ENCODE results near the gene GARIN5A.
A peak's percentile ranks its signal among the peaks of the same experiment; 100 is the strongest.
"Not testable (repeated sequence)": the region's sequence is repeated elsewhere in the genome, so short reads cannot be mapped to it uniquely, and the experiment has no call there.

The GARIN5A gene

DNA sequence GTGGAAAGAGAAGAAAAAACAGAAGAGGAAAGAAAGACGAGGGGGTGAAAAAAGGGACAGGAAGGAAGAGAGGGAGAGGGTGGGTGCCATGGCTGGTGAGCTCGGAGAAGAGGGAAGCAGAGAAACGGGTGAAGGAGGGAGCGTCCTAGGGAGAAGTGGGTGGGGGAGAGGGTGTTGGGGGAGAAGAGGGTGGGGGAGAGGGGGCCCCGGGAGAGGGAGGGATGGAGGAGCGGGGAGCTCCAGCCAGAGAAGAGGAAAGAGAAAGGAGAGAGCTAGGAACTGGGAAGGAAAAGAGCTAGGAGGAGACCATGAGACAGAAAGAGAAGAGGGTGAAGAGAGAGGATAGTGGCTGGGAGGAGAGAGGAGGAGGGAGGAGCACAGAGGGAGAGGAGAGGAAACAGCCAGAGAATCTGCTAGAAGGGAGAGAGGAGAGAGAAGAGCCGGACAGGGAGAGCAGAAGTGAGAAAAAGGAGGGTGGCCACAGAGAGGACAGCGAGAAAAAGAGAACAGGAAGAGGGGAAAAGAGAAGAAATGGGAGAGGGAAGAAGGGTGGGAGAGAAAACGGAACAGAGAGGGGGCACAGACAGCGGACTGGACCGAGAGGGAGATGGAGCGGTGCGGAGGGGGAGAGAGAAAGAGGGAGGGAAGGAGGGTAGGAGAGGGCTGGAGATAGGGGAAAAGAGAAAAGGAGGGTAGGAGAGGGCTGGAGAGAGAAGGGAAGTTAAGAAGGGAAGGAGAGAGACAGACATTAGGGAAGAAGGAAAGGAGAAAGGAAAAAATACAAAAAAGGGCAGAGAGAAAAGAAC is 11.9 kb upstream of the GARIN5A start:
- DNase-seq (ENCODE audit: low spot score), result no peak

DNA sequence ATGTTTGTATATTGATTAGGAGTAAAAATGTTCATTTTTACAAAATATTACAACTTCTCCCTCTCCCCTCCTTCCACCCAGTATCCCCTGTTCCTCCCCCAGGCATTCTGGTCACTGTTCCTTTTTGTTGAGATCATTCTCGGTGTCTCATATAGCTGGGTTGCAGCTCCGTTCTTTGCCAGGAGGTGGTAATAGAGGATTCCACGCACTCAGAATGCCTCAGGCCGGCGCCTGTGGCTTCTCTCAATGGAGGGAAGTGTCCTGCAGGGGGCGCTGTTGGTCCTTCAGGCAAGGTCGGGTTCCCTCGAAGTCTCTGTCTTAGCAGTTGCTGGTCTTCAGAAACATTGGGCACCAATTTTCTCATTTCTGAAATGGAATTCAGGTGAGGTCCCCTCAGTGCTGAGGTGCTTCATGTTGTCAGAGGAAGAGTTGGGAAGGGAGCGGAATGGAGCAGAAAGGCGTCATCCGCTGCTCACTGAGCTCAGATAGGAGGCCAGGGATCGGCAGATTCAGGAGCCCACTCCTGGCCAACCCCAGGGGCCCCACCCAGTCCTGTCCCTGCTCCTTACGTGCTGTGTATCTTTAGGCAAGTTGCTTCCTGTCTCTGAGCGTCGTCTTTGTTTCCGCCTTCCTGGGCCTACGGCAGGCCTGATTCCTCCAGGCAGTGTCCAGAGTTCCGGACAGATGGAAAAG is 10.3 kb upstream of the GARIN5A start:
- DNase-seq (ENCODE audit: low spot score), result peak; percentile 17

DNA sequence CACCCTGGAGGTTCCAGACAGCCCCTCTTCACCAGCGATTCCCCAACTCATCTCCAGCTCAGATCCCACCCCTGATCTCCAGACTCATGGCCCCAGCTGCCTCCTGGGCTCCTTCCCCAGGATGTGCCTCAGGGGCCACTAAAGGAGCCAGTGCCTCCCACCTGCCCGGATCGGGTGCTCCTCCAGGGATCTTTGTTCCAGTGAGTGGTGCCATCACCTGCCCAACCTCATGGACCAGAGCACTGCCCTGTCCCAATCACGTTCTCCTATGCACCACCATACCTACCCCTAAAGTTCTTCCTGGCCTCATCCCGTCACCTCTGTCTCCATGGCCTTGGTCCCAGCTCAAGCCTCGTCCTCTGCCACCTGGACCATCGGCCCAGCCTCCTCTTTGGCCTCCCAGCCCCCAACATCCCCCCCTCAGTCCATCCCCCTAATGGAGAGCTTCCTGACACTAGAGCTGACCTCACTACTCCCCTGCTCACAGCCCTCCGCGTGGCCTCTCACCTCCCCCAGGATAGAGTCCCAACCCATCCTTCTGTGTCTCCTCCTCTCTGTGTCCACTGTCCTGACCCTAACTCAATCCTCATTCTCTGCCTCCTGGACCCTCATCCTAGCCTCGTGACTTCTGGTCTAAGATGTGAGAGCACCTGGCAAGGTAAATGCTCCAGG is 8.8 kb upstream of the GARIN5A start:
- no peak for DNase-seq (ENCODE audit: low spot score)

DNA sequence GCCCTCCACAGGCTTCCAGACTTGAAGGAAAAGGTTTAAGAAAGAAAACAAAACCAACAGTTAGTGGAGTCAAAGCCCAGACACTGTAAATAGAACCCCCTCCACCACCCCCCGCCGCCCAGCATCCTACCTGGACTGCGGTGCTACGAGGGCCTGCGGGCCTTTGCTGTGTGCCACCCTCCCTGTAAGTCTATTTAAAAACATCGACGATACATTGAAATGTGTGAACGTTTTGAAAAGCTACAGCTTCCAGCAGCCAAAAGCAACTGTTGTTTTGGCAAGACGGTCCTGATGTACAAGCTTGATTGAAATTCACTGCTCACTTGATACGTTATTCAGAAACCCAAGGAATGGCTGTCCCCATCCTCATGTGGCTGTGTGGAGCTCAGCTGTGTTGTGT is 6.3 kb upstream of the GARIN5A start:
- no peak for DNase-seq (ENCODE audit: low spot score)

DNA sequence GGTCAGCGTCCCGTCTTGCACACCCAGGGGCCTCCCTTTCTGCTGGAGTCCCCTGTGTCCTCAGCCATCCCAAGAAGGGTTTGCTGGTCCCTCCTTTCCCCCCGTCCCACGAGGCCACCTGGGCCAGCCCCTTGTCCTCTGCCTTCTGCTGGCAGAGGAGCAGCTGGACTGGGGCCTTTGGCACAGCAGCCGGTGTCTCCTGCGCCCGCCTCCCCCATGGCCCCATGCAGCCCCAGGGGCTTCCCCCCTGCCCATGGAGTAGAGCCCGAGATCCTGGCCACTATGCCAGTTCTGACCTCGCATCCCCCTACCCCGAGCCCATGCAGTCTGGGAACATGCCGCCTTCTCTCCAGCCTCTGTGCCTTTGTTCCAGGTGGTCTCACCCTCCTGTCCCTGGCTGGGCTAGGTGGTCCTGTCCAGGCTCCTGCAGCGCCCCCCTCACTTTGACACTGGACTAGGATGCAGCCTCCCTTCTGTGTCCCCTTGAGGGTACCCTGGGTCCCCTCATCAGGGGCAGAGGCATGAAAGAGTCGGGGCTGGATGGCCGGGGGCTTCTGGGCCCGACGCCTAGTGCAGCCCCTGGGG is 5.7 kb upstream of the GARIN5A start:
- DNase-seq (ENCODE audit: low spot score), result no peak

DNA sequence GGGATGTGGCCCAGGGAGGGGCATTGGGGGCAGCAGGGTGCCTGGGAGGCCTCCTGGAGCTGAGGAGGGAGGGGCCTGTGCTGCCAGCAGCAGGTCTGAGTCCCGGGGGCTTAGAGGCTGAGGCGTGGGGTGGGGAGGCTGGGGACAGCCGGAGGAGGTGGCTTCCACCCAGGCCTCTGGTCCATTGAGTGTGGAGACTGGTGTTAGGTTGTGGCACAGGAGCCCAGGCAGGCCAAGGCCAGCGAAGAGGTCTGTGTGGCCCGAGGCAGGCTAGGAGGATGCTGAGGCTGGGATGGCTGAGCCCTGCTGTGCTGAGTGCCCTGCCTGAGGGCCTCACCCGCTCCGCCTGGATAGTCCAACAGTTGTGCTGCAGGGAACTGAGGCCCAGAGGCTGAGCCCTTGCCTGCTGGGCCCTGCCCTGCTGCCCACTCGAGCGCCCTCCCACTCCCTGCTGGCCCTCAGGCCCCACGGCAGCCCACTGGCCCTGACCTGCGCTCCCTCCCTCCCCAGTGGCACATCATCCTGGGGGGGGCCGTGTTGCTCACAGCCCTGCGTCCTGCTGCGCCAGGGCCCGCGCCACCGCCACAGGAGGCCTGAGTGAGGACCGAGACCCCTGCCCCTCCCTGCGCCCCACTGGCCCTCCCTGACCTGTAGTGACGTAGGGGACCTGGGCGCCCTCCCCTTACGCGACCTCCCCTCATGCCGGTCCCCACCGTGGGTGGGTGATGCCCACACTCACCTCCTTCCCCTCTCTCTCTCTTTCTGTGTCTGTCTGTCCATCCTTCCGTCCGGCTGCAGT is 4.9 kb upstream of the GARIN5A start:
- DNase-seq (ENCODE audit: low spot score), result no peak

DNA sequence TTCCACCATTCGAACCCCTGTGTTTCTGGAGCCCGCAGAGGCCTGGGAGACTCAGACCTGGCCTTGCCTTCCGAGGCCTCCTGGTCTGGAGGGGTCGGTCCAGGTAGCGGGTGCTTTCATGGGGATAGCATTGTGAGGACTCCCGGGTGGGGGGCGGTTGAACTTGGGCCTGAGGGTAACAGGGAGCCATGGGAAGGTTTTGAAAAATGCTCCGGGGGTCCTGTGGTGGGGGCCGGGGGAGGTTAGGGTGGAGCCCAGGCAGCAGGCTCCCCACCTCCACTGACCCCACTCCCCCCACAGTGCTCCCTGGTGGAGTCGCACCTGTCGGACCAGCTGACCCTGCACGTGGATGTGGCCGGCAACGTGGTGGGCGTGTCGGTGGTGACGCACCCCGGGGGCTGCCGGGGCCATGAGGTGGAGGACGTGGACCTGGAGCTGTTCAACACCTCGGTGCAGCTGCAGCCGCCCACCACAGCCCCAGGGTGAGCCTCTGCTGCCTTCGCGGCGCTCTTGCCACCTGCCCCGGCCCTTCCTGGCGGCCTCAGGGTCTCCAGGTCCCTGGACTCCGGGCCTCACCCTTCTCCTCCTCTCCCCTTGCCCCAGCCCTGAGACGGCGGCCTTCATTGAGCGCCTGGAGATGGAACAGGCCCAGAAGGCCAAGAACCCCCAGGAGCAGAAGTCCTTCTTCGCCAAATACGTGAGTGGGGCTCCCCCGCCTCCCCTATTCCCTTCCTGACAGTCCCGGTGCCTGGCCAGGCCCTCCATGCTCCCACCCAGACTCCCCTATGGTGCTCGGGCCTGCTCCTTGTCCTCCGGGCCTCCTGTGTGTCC is 3.8 kb upstream of the GARIN5A start:
- DNase-seq (ENCODE audit: low spot score), result no peak

DNA sequence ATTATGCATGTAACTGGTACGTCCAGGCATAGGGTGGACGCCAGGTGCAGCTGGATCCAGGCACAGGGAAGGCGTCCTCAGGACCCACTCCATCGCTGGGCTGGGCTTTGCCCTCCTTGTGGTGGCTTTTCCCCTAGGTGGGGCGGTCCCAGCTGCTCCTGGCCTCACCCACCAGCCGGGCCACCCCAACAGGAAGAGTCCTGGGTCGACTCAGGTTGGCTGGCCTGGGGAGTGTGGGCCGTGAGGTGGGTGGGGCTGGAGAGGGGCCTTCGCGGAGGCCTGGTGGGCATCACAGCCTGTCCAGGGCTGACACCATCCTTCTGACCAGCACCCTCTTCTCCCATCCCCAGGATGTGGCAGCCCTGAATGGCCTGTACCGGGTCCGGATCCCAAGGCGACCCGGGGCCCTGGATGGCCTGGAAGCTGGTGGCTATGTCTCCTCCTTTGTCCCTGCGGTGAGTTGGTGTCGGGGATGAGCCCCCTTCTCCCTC is 3.2 kb upstream of the GARIN5A start:
- DNase-seq (ENCODE audit: low spot score), result no peak

DNA sequence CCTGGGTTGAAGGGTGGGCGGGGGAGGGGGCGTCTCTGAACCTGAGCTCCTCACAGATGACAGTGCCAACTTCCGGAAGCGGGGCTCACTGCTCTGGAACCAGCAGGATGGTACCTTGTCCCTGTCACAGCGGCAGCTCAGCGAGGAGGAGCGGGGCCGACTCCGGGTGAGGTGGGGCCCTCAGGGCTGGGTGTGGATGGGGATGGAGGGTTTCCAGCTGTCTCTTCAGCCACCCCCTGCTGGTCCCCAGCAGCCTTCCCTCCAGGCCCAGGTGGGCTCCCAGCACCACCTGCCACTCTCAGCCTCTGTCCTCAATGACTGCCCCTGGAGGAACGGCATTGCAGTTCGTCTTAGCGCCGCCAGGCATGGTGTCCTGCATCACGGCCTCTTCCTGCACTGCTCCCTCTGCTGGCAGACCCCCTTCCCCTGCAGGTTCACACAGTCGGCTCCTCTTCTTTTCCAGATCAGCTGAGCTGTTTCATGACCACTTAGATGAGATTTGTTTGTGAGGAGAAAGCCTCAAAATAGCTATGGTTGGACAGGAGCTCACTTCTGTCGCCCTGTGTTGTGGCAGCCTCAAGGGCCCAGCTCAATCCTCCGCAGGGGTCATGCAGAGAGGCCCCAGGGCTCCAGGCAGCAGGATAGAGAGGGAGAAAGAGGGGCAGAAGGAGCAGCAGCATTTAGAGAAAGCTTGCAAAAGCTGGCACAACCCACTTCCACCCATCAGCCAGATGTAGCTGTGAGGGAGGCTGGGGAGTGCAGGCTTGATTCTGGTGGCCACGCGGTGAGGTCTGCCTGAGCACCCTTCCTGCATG is 2.5 kb upstream of the GARIN5A start:
- DNase-seq (ENCODE audit: low spot score), result no peak

DNA sequence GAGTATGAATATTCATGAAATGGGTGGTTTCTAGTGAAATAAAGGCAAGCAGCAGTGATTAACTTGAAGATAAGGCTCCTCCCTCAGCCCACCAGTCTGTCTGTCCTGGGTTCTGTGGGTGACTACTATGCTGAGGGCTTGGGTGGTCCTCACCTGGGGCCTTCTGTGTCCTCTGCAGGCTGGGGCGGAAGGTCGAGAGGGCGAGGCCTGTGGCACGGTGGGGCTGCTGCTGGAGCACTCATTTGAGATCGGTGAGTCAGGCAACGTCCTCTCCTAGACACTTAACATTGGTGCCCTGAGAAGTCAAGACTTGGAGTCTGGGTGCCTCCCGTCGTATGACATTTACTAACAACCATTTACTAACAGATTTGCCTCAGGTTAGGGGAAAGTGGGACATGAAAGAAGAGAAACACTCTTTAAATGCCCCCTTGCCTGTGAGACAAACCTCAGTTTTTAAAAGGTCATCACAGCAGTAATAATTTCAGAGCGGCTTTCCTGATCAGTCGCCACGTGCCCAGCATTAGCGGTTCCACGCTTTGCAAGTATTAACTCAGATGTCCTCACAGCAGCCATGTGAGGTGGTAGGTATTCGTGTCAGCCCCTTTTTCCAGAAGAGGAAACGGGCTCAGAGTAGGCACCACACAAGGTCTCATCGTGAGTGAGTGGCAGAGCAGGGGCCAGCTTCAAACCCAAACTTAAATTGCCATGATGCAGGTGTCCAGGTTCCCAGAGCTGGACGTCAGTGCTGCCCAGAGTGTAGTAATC is 1.3 kb upstream of the GARIN5A start:
- no peak for DNase-seq (ENCODE audit: low spot score)

DNA sequence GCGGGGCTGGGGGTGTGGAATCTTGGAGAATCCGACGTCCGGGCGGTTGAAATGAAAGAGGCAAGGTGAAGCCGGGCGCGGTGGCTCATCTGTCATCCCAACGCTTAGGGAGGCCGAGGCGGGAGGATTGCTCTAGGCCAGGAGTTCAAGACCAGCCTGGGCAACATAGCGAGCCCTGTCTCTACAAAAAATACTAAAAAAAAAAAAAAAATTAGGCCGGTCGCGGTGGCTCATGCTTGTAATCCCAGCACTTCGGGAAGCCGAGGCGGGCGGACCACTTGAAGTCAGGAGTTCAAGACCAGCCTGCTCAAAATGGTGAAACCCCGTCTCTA is 225 bp upstream of the GARIN5A start:
- no peak for DNase-seq (ENCODE audit: low spot score)

DNA sequence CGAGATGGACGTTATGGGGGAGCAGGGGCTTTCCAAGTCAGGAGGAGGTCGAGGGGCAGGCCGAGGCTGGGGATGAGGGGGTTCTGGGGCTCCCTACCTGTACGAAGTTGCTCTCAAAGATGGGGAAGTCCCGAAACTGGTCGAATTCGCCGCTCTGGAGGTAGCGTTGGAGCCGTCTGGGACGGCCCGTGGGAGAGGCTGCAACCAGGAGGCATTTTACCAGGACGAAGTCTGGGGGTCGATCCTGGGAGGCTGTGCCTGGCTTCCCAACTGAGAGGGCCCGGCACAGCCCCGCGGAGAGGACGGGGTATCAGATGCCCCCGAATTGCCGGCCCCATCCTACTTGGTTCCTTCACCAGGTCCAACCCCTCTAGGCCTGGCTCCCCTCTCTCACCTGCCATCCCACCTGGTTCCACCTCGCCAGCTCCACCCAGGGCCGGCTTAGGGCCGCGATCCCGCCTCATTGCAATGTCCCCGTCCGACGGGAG is 868 bp downstream of the GARIN5A start:
- no peak for DNase-seq (ENCODE audit: low spot score)

DNA sequence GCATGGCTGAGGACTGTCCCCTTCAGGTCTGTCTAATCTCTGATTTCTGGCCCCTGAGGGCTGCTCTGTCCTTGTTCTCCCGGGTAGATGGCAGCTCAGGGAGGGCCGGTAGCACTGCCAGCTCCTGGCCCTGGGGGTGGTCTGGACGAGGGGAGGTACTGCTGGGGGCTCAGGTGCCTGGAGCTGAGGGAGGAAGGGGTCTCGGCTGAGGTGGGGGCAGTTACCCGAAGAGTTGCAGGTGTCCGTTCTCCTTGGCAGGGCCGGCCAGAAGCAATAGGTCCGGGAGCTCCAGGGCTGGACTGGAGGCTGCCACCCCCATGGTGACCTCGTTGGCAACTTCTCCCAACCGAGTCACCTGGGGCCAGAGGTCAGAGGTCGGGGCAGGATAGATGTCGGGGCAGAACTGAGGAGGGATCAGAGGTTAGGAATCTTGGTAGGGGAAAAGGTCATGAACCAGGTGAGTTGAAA is 1.5 kb downstream of the GARIN5A start:
- no peak for DNase-seq (ENCODE audit: low spot score)

DNA sequence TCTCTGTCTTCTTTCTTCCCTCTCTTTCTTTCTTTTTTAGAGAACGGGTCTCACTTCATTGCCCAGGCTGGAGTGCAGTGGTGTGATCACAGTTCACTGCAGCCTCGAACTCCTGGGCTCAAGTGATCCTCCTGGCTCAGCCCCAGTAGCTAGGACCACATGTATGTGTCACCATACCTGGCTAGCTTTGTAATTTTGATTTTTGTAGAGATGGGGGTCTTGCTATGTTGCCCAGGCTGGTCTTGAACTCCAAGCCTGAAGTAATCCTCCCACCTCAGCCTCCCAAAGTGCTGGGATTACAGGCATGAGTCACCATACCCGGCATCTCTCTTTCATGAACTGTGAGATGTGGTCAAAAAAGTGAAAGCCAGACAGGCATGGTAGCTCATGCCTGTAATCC is 3.3 kb downstream of the GARIN5A start:
- DNase-seq (ENCODE audit: low spot score), result not testable (repeated sequence)

DNA sequence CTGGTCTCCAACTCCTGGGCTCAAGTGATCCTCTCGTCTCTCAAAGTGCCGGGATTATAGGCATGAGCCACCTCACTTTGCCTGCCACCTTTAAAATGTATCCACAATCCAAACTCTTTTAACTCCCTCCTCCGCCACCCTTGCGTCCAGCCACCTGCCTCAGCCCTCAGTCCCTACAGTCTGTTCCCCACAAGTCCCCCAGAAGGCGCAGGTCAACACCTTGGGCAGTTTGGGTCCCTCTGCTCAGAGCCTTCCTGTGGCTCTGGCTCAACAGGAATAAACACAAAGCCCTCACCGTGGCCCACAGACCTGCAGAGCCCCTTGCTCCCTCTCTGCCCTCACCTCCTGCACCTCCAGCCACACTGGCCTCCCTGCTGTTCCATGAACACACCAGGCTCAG is 7.8 kb downstream of the GARIN5A start:
- DNase-seq (ENCODE audit: low spot score), result no peak

DNA sequence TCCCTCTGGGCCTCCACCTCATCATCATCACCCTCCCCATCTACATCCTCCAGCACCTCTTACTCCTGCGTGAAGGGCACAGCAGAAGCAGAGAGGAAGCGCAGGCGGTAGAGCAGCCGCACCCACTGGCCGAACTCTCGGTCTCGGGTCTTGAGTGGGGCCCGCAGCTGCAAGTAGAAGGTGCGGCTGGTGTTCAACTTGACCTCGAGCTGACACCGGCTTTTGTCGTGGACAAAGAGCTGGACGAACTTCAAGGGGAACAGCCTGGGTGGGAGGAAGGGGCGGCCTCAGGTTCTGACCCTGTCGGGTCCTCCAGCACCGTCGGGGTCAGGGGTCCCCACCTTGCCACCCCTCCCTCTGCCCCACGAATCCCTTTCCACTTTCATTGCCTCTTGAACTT is 9.1 kb downstream of the GARIN5A start:
- DNase-seq (ENCODE audit: low spot score), result no peak

DNA sequence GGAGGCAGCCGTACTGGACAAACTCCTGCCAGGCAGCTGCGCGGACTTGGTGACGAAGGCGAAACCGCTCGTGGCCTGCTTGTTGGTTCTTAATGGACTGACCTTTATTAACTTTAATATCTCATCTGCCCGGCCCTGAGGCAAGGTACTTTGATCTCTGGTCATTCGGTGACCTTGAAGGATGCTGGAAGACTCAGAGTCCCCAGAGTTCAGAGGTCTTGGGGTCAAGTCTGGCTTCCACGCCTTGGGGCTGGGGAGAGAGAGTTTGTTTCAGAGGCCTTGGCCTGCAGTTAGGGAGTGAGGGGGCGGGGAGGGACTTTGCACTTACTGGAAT is 10.0 kb downstream of the GARIN5A start:
- DNase-seq (ENCODE audit: low spot score), result no peak

DNA sequence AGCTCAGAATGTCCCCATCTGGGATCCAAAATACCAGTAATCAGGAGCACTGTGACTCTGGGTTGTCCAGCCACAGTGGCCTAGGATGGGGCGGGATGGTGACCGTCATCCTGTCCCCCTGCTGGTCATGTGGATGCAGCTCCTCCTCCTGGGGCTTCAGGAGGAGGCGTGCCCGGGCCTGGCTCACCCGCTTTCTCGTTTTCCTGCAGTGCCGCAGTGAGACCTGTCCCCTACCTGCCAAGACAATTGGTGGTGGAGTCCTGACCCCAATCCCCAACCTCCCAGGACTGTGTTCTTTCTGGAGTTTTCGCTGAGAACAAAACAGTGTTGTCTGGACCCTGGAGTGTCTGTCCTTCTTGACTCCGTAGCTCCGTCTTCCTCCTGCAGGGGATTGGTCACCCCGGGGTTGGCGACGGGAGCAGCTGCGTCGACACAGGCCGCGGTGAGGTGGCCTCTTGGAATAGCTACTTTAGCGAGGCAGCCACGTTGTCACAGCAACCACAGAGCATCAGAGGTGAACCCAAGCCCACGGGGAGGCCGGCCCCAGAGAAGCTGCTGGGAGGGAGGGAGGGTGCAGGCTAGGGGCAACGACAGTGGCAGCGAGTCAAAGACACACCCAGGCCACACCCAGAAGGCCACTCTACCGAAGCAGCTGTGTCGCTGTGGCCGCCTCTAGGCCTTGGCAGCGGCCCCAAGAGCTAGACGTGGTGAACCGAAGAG is 10.5 kb downstream of the GARIN5A start:
- no peak for DNase-seq (ENCODE audit: low spot score)

DNA sequence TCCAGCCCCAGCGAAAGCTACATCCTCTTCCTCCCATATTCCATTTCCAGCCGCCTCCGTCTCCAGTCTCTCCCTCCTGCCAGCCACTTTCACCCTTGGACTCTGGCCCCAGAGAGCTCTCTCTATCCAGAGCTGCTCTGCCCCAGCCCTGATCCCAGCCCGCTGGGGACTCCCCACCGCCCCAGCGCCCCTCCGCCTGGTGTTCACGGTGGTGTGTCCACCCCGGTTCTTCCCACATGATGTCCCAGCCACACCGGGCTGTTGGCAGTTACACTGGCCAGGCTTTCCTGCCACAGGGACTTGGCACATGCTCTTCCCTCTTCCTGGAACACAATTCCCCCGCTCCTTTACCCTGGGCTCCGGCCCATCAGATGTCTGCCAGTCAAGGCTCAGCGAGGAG is 11.6 kb downstream of the GARIN5A start:
- no peak for DNase-seq (ENCODE audit: low spot score)
